LNCaP clone FGC (cell line): ENCODE results near the gene SLC25A21.

ENCODE experiments used
- DNase-seq: peaks from one replicate; pipeline ENCODE4 v3.0.0-alpha.2; 2011; ENCODE audit warnings: low read depth
- H3K4me3 ChIP-seq: 2 replicates; pipeline ENCODE4 v1.5.1; 2011; ENCODE audit warnings: mild to moderate bottlenecking, low read depth, low read length, control low read depth
- CTCF ChIP-seq: IDR thresholded peaks from 2 replicates; pipeline ENCODE4 v1.5.1; 2012; ENCODE audit warnings: mild to moderate bottlenecking; ENCODE audit not compliant: control insufficient read depth, insufficient read depth; ENCODE audit errors: extremely low read depth

SLC25A21 gene

GRCh38 chr14:36952689-36953088 is 219.7 kb downstream of the SLC25A21 start:
- no peak for TF ChIP-seq CTCF
- no peak for DNase-seq
- H3K4me3 ChIP-seq: no peak overlapping the region

- no peak for TF ChIP-seq CTCF
- no peak for DNase-seq
Measured at GRCh38 chr14:36951380-36951911, 221.0 kb downstream of the SLC25A21 start.

GRCh38 chr14:36950812-36951211 is 221.6 kb downstream of the SLC25A21 start:
- TF ChIP-seq CTCF: no peak
- no peak for DNase-seq
- H3K4me3 ChIP-seq: no peak overlapping the region

More at GRCh38 chr14:36951380-36951911, 221.0 kb downstream of the SLC25A21 start:
- no peak overlapping the region for H3K4me3 ChIP-seq

- no peak for TF ChIP-seq CTCF
- no peak for DNase-seq
- H3K4me3 ChIP-seq: no peak overlapping the region
Measured at GRCh38 chr14:36949371-36949770, 223.0 kb downstream of the SLC25A21 start.

- DNase-seq: no peak
- H3K4me3 ChIP-seq: no peak overlapping the region
- TF ChIP-seq CTCF: no peak
Measured at GRCh38 chr14:36948157-36948859, 224.1 kb downstream of the SLC25A21 start.

GRCh38 chr14:36947362-36947761 is 225.0 kb downstream of the SLC25A21 start:
- no peak for TF ChIP-seq CTCF
- H3K4me3 ChIP-seq: no peak overlapping the region
- DNase-seq: no peak

- TF ChIP-seq CTCF: no peak
- no peak for DNase-seq
- no peak overlapping the region for H3K4me3 ChIP-seq
Measured at GRCh38 chr14:36946872-36947271, 225.5 kb downstream of the SLC25A21 start.
